ENCODE results near the gene SMC1B. TPM values are rescaled to one million over a fixed set of nuclear protein-coding genes. Genes with fewer than 3 reads are reported as not detected.
"Not testable (repeated sequence)": the region's sequence is repeated elsewhere in the genome, so short reads cannot be mapped to it uniquely, and the experiment has no call there.

SMC1B gene
- total and polyA plus RNA-seq, 3 experiments from 2014 or later, result 0.37 to 0.38 TPM; not detected in 1

- Histone ChIP-seq H3K4me1 (ENCODE audit: insufficient read depth, low read length) (no peaks in the 10 kb centered on the region), H3K9me3 (ENCODE audit: low read length) (no peaks in the 10 kb centered on the region), H3K4me3 (ENCODE audit: low read length) (no peak overlapping the region), H3K36me3 (ENCODE audit: insufficient read depth, low read length) (no peaks in the 10 kb centered on the region), H3K27ac (ENCODE audit: low read depth, low read length) (no peak overlapping the region), H3K27me3 (ENCODE audit: insufficient read depth, low read length, poor library complexity, severe bottlenecking) (no peaks in the 10 kb centered on the region)
- no peak overlapping the region for H3K4me3 Mint-ChIP-seq
- ChIA-PET CTCF (no interaction called here), POLR2A (no interaction called here)
- H3K36me3 Mint-ChIP-seq, result no peaks in the 10 kb centered on the region
- H3K4me1 Mint-ChIP-seq, result no peaks in the 10 kb centered on the region
- H3K27ac Mint-ChIP-seq, result no peak overlapping the region
- H3K27me3 Mint-ChIP-seq, result peaks cover 21 to 30% of the 10 kb centered on the region in 2 donors
- DNase-seq, result no peak
- H3K9me3 Mint-ChIP-seq, result no peaks in the 10 kb centered on the region
These were observed 41.8 kb upstream of the SMC1B start for GRCh38 chr22:45455212-45455611.

- DNase-seq, result no peak
- CTCF ChIA-PET, result no interaction called here
- H3K27me3 Mint-ChIP-seq, result peaks cover 21 to 30% of the 10 kb centered on the region in 2 donors
These were observed 40.9 kb upstream of the SMC1B start for GRCh38 chr22:45454275-45454674.

GRCh38 chr22:45453764-45454163 lies 40.4 kb upstream of the SMC1B start:
- no peaks in the 10 kb centered on the region for H3K27me3 ChIP-seq (ENCODE audit: insufficient read depth, low read length, poor library complexity, severe bottlenecking)
- H3K4me1 Mint-ChIP-seq, result no peaks in the 10 kb centered on the region

More at GRCh38 chr22:45454275-45454674, 40.9 kb upstream of the SMC1B start:
- Mint-ChIP-seq H3K9me3 (no peaks in the 10 kb centered on the region), H3K36me3 (no peaks in the 10 kb centered on the region), H3K4me3 (no peak overlapping the region), H3K4me1 (no peaks in the 10 kb centered on the region), H3K27ac (no peak overlapping the region)
- Histone ChIP-seq H3K36me3 (ENCODE audit: insufficient read depth, low read length) (no peaks in the 10 kb centered on the region), H3K27me3 (ENCODE audit: insufficient read depth, low read length, poor library complexity, severe bottlenecking) (no peaks in the 10 kb centered on the region), H3K9me3 (ENCODE audit: low read length) (no peaks in the 10 kb centered on the region), H3K4me1 (ENCODE audit: insufficient read depth, low read length) (no peaks in the 10 kb centered on the region), H3K27ac (ENCODE audit: low read depth, low read length) (no peak overlapping the region), H3K4me3 (ENCODE audit: low read length) (no peak overlapping the region)
- POLR2A ChIA-PET, result no interaction called here

GRCh38 chr22:45452565-45453379 lies 39.4 kb upstream of the SMC1B start:
- Histone ChIP-seq H3K27me3 (ENCODE audit: insufficient read depth, low read length, poor library complexity, severe bottlenecking) (no peaks in the 10 kb centered on the region), H3K27ac (ENCODE audit: low read depth, low read length) (no peak overlapping the region), H3K9me3 (ENCODE audit: low read length) (no peaks in the 10 kb centered on the region), H3K36me3 (ENCODE audit: insufficient read depth, low read length) (no peaks in the 10 kb centered on the region), H3K4me1 (ENCODE audit: insufficient read depth, low read length) (no peaks in the 10 kb centered on the region), H3K4me3 (ENCODE audit: low read length) (no peak overlapping the region)
- ChIA-PET CTCF (no interaction called here), POLR2A (no interaction called here)
- peak overlapping the region in 2 of 8 donors; percentile 23 to 38 for H3K27ac Mint-ChIP-seq
- H3K27me3 Mint-ChIP-seq, result peaks cover 19 to 30% of the 10 kb centered on the region in 2 donors
- H3K4me3 Mint-ChIP-seq, result no peak overlapping the region
- H3K36me3 Mint-ChIP-seq, result no peaks in the 10 kb centered on the region
- no peaks in the 10 kb centered on the region for H3K4me1 Mint-ChIP-seq
- DNase-seq, result no peak
- H3K9me3 Mint-ChIP-seq, result no peaks in the 10 kb centered on the region

More at GRCh38 chr22:45453764-45454163, 40.4 kb upstream of the SMC1B start:
- ChIA-PET CTCF (no interaction called here), POLR2A (no interaction called here)
- no peak overlapping the region for H3K4me3 ChIP-seq (ENCODE audit: low read length)
- H3K9me3 ChIP-seq (ENCODE audit: low read length), result no peaks in the 10 kb centered on the region
- H3K4me3 Mint-ChIP-seq, result no peak overlapping the region
- peaks cover 20 to 30% of the 10 kb centered on the region in 2 donors for H3K27me3 Mint-ChIP-seq
- H3K4me1 ChIP-seq (ENCODE audit: insufficient read depth, low read length), result no peaks in the 10 kb centered on the region
- no peaks in the 10 kb centered on the region for H3K36me3 Mint-ChIP-seq
- no peaks in the 10 kb centered on the region for H3K36me3 ChIP-seq (ENCODE audit: insufficient read depth, low read length)
- H3K27ac ChIP-seq (ENCODE audit: low read depth, low read length), result no peak overlapping the region
- no peaks in the 10 kb centered on the region for H3K9me3 Mint-ChIP-seq
- DNase-seq, result no peak
- H3K27ac Mint-ChIP-seq, result no peak overlapping the region

- H3K4me3 ChIP-seq (ENCODE audit: low read length), result no peak overlapping the region
- CTCF ChIA-PET, result no interaction called here
- no peaks in the 10 kb centered on the region for H3K27me3 ChIP-seq (ENCODE audit: insufficient read depth, low read length, poor library complexity, severe bottlenecking)
- POLR2A ChIA-PET, result no interaction called here
- H3K27me3 Mint-ChIP-seq, result peaks cover 16 to 24% of the 10 kb centered on the region in 2 donors
- no peak for DNase-seq
- H3K36me3 ChIP-seq (ENCODE audit: insufficient read depth, low read length), result no peaks in the 10 kb centered on the region
- no peak overlapping the region for H3K27ac Mint-ChIP-seq
- H3K4me3 Mint-ChIP-seq, result no peak overlapping the region
- H3K9me3 Mint-ChIP-seq, result no peaks in the 10 kb centered on the region
- H3K4me1 Mint-ChIP-seq, result no peaks in the 10 kb centered on the region
- H3K9me3 ChIP-seq (ENCODE audit: low read length), result no peaks in the 10 kb centered on the region
- H3K4me1 ChIP-seq (ENCODE audit: insufficient read depth, low read length), result no peaks in the 10 kb centered on the region
- H3K36me3 Mint-ChIP-seq, result no peaks in the 10 kb centered on the region
- no peak overlapping the region for H3K27ac ChIP-seq (ENCODE audit: low read depth, low read length)
These were observed 38.6 kb upstream of the SMC1B start for GRCh38 chr22:45451972-45452371.

GRCh38 chr22:45450921-45451651 lies 37.7 kb upstream of the SMC1B start:
- no peaks in the 10 kb centered on the region for H3K9me3 ChIP-seq (ENCODE audit: low read length)
- H3K4me3 ChIP-seq (ENCODE audit: low read length), result no peak overlapping the region
- ChIA-PET CTCF (no interaction called here), POLR2A (no interaction called here)
- H3K27ac Mint-ChIP-seq, result no peak overlapping the region
- H3K27me3 ChIP-seq (ENCODE audit: insufficient read depth, low read length, poor library complexity, severe bottlenecking), result no peaks in the 10 kb centered on the region
- DNase-seq, result no peak
- H3K27ac ChIP-seq (ENCODE audit: low read depth, low read length), result no peak overlapping the region
- H3K4me1 ChIP-seq (ENCODE audit: insufficient read depth, low read length), result no peaks in the 10 kb centered on the region
- H3K27me3 Mint-ChIP-seq, result peaks cover 15 to 22% of the 10 kb centered on the region in 2 donors
- H3K4me3 Mint-ChIP-seq, result no peak overlapping the region
- no peaks in the 10 kb centered on the region for H3K36me3 Mint-ChIP-seq
- no peaks in the 10 kb centered on the region for H3K4me1 Mint-ChIP-seq
- no peaks in the 10 kb centered on the region for H3K36me3 ChIP-seq (ENCODE audit: insufficient read depth, low read length)
- no peaks in the 10 kb centered on the region for H3K9me3 Mint-ChIP-seq

- H3K4me1 Mint-ChIP-seq, result no peaks in the 10 kb centered on the region
- POLR2A ChIA-PET, result no interaction called here
These were observed 36.8 kb upstream of the SMC1B start for GRCh38 chr22:45450101-45450785.

GRCh38 chr22:45449442-45449841 lies 36.0 kb upstream of the SMC1B start:
- H3K4me3 Mint-ChIP-seq; H3K9me3 Mint-ChIP-seq; H3K9me3 ChIP-seq (ENCODE audit: low read length); H3K27ac Mint-ChIP-seq; H3K27ac ChIP-seq (ENCODE audit: low read depth, low read length); H3K36me3 Mint-ChIP-seq; H3K4me1 Mint-ChIP-seq; CTCF ChIA-PET; POLR2A ChIA-PET; DNase-seq; H3K4me3 ChIP-seq (ENCODE audit: low read length); H3K27me3 ChIP-seq (ENCODE audit: insufficient read depth, low read length, poor library complexity, severe bottlenecking); H3K36me3 ChIP-seq (ENCODE audit: insufficient read depth, low read length); H3K4me1 ChIP-seq (ENCODE audit: insufficient read depth, low read length): not testable (repeated sequence)
- peaks cover 15 to 22% of the 10 kb centered on the region in 2 donors for H3K27me3 Mint-ChIP-seq

More at GRCh38 chr22:45450101-45450785, 36.8 kb upstream of the SMC1B start:
- no peak for DNase-seq
- H3K4me1 ChIP-seq (ENCODE audit: insufficient read depth, low read length), result no peaks in the 10 kb centered on the region
- Mint-ChIP-seq H3K4me3 (no peak overlapping the region), H3K27ac (no peak overlapping the region), H3K9me3 (no peaks in the 10 kb centered on the region), H3K27me3 (peaks cover 12 to 22% of the 10 kb centered on the region in 2 donors), H3K36me3 (no peaks in the 10 kb centered on the region)
- H3K9me3 ChIP-seq (ENCODE audit: low read length), result no peaks in the 10 kb centered on the region
- H3K27ac ChIP-seq (ENCODE audit: low read depth, low read length), result no peak overlapping the region
- H3K27me3 ChIP-seq (ENCODE audit: insufficient read depth, low read length, poor library complexity, severe bottlenecking), result no peaks in the 10 kb centered on the region
- no peaks in the 10 kb centered on the region for H3K36me3 ChIP-seq (ENCODE audit: insufficient read depth, low read length)
- H3K4me3 ChIP-seq (ENCODE audit: low read length), result no peak overlapping the region
- CTCF ChIA-PET, result no interaction called here
